ENCODE data around the gene TNFRSF8.

DNA sequence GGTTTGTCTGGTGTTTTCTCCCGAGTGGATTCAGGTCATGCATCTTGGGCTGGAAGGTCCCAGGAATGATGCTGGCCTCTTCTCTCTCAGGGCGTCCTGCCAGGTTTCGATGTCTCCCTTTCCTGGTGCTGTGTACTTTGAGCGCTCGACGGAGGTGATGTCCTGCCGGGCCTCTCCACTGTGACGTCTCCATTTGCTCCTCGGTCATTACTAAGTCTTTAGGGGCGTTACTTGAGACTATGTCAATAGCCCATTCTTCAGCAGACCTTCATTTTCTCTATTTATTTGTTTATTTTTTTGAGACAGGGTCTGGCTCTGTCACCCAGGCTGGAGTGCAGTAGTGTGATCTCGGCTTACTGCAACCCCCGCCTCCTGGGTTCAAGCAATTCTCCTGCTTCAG lies 66.5 kb downstream of the TNFRSF8 start:
- TF ChIP-seq, protein P1, sequence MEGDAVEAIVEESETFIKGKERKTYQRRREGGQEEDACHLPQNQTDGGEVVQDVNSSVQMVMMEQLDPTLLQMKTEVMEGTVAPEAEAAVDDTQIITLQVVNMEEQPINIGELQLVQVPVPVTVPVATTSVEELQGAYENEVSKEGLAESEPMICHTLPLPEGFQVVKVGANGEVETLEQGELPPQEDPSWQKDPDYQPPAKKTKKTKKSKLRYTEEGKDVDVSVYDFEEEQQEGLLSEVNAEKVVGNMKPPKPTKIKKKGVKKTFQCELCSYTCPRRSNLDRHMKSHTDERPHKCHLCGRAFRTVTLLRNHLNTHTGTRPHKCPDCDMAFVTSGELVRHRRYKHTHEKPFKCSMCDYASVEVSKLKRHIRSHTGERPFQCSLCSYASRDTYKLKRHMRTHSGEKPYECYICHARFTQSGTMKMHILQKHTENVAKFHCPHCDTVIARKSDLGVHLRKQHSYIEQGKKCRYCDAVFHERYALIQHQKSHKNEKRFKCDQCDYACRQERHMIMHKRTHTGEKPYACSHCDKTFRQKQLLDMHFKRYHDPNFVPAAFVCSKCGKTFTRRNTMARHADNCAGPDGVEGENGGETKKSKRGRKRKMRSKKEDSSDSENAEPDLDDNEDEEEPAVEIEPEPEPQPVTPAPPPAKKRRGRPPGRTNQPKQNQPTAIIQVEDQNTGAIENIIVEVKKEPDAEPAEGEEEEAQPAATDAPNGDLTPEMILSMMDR (optimal IDR thresholded peaks at IDR 0.05 in 1 of 3, IDR thresholded peaks at IDR 0.05 in 1 of 3, conservative IDR thresholded peaks at IDR 0.05 in 1 of 3; ENCODE audit: extremely low read depth in 1 of 3, insufficient read depth in 2 of 3, low read length in 3 of 3): no peak
- no peak for TF ChIP-seq EZH2 (IDR thresholded peaks at IDR 0.05; ENCODE audit: low read length)

Measured in keratinocyte (primary cell).